Activated naive CD4-positive, alpha-beta T cell treated with anti-CD3 and anti-CD28 coated beads, Interleukin-2, amount 50 U/mL, for 24 hours (primary cell): ENCODE measurements around the gene EBF4.
A peak's percentile ranks its signal among the peaks of the same experiment; 100 is the strongest.
"Not testable (repeated sequence)": the region's sequence is repeated elsewhere in the genome, so short reads cannot be mapped to it uniquely, and the experiment has no call there.

Experiments used
- H3K27ac Mint-ChIP-seq: one replicate; pipeline ENCODE4 v1.8.0; 2021; ENCODE audit warnings: mild to moderate bottlenecking, mixed read lengths
- H3K27me3 Mint-ChIP-seq: one replicate; pipeline ENCODE4 v1.8.0; 2021; ENCODE audit warnings: mixed read lengths
- H3K36me3 Mint-ChIP-seq: one replicate; pipeline ENCODE4 v1.8.0; 2021; ENCODE audit warnings: mixed read lengths
- H3K4me1 Mint-ChIP-seq: one replicate; pipeline ENCODE4 v1.8.0; 2021; ENCODE audit warnings: mixed read lengths
- H3K4me3 Mint-ChIP-seq: one replicate; pipeline ENCODE4 v1.8.0; 2021; ENCODE audit warnings: mild to moderate bottlenecking, mixed read lengths
- H3K9me3 Mint-ChIP-seq: one replicate; pipeline ENCODE4 v1.8.0; 2021; ENCODE audit warnings: mixed read lengths

The EBF4 gene

DNA sequence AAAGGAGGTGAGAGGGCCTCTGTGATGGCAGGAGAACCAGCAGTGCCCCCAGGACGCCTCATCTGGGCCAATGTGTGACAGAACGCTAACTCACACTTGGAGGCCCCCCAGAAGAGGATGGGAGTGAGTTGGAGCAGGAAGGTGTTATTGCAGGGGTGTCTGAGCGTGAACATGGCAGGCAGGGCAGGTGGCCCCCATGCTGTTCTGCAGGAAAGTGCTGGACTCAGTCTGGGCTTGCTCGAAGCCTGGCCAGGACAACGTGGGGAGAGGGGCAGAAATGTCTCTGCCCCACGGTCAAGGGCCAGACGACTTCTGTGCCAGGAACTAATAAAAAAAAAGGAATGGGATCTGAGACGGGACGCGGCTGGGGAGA, 931 bp upstream of the EBF4 start:
- Mint-ChIP-seq H3K27me3 (peaks cover 12% of the 10 kb centered on the region), H3K9me3 (no peaks in the 10 kb centered on the region), H3K4me3 (peak overlapping the region; percentile 97), H3K36me3 (peaks cover 1% of the 10 kb centered on the region), H3K27ac (peak overlapping the region; percentile 93), H3K4me1 (peaks cover 28% of the 10 kb centered on the region)

DNA sequence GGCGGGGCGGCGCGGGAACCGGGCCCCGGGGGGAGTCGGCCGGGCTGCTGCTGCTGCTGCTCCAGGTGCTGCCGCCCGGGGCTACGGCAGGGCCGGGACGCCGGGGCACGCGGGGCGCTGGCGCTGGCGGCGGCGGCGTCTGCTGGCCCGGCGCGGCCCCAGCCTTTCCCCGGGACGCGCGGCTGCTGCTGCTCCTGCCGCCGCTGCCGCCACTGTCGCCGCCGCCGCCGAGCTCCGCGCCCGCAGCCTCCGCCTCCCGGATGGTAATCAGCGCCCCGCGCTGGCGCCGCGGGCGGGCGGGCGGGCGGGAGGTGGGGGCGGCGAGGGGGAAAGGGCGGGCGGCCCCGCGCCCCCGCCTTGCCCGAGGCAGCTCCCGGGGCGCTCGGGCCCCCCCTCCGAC, 306 bp downstream of the EBF4 start:
- H3K4me3 Mint-ChIP-seq, result no peak overlapping the region
- no peak overlapping the region for H3K27ac Mint-ChIP-seq
- H3K4me1 Mint-ChIP-seq, result peaks cover 22% of the 10 kb centered on the region
- peaks cover 12% of the 10 kb centered on the region for H3K27me3 Mint-ChIP-seq
- H3K36me3 Mint-ChIP-seq, result peaks cover 1% of the 10 kb centered on the region
- H3K9me3 Mint-ChIP-seq, result no peaks in the 10 kb centered on the region

DNA sequence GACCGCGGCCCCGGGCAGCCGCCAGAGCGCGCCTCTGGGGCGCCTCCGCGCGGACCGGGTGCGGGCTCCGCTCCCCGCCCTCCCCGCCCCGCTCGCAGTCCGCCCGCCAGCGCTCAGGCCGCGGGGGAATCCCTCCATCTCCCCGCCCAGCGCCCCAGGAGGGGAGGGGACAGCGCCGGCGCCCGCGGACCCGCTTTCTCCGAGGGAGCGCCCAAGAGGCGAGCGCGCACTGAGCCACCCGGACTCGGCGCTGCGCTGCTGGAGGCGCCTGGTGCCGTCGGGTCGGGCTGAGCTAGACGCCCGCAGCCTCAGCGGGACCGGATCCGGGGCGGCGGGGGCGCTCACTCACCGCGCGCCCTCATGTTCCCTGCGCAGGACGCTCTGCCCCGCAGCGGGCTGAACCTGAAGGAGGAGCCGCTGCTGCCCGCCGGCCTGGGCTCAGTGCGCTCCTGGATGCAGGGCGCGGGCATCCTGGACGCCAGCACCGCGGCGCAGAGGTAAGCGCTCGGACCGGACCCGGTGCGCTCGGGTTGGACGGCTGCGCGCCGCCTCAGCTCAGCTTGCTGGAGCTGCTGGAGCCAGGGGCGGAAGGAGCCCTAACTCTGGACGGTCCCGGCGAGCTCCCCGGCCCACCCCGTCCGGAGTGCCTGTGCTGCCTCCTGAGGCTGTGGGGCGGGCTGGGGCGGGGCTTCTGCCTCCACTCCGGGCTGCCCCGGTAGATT, 867 bp downstream of the EBF4 start:
- Mint-ChIP-seq H3K4me1 (peaks cover 16% of the 10 kb centered on the region), H3K27me3 (peaks cover 12% of the 10 kb centered on the region), H3K9me3 (no peaks in the 10 kb centered on the region), H3K36me3 (peaks cover 1% of the 10 kb centered on the region), H3K27ac (no peak overlapping the region), H3K4me3 (no peak overlapping the region)

DNA sequence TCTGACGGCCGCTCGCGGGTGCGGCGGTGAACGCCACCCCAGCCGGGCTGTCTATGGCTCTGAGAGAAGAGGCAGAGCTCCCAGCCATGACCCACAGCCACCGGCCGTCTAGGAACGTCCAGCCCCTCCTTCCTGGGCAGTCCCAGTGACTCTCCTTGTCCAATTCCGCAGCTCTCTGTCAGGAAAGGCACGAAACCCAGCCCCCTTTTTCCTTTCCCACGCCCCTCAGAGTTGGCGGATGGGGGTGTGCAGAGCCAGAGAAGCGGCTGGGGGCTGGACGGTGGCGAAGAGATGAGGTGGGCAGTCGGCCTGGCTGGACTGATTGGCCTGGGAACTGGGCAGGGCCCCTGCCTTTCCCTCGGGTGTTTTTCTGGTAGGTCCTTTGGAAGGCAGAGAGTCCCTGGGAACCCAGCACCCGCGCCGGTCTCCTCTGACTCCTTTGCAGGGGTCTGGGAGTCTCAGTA, 1.5 kb downstream of the EBF4 start:
- no peak overlapping the region for H3K4me3 Mint-ChIP-seq
- no peak overlapping the region for H3K27ac Mint-ChIP-seq

DNA sequence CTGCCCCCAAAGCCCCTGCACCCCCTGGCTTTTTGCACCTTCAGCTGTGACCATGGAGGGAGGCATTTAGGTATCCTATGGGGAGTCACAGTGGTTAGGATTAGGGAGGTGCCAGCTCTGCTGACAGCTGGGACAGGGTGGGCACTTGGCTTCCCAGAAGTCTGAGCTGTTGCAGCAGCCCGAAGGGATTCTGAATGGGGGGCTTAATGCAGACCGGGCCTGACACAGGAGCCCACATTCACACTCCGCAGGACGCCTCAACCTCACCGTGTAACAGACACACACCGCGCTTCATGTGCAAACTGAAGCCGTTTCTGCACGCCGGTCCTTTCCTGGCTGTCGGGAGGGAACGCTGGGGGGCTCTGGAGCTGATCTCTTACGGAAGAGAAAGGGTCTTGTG, 1.9 kb downstream of the EBF4 start:
- Mint-ChIP-seq H3K9me3 (no peaks in the 10 kb centered on the region), H3K27ac (no peak overlapping the region), H3K4me3 (no peak overlapping the region), H3K27me3 (peaks cover 12% of the 10 kb centered on the region), H3K4me1 (peaks cover 14% of the 10 kb centered on the region), H3K36me3 (peaks cover 1% of the 10 kb centered on the region)

More for the DNA sequence above, 1.5 kb downstream of the EBF4 start:
- Mint-ChIP-seq H3K4me1 (peaks cover 14% of the 10 kb centered on the region), H3K36me3 (peaks cover 1% of the 10 kb centered on the region), H3K27me3 (peaks cover 12% of the 10 kb centered on the region), H3K9me3 (no peaks in the 10 kb centered on the region)

DNA sequence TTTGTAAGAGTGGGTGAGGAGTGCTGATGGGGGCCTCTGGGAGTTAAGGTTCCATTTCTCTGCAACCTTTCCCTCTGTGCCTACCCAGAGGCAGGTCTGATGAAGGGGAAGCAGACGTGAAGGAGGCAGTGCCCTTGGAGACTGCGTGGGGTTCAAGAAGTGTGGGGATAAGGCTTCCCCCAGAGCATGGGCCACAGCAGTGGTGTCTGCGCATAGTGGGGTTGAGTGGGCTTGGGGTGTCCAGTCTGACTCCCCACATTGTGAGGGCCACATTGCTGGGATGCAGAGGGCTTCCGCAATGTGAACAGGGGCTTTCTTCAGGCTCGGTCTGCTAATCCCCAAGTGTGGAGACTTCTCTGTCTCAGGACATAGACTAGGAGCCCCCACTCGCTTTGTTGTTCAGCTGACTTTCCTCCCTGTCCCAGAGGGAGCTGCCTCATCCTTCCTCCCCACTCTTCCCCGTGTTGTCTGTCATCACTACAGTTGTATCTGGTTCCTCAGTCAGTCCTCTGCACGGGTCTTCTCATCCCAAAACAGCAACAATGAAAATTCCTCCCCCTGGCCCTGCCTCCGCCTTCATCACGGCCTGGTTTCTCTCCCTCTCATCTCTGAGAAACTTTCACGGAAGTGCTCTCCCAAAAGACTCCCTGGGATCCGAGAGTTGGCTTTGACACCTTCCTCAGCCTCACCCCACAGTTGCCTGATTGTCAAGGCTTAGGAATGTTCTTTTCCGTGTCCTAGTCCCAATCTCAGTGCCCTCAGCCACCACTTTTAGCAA, 2.8 kb downstream of the EBF4 start:
- no peaks in the 10 kb centered on the region for H3K9me3 Mint-ChIP-seq
- peaks cover 14% of the 10 kb centered on the region for H3K4me1 Mint-ChIP-seq
- H3K27ac Mint-ChIP-seq, result peak overlapping the region; percentile 77
- H3K36me3 Mint-ChIP-seq, result peaks cover 1% of the 10 kb centered on the region
- peak overlapping the region; percentile 53 for H3K4me3 Mint-ChIP-seq
- H3K27me3 Mint-ChIP-seq, result peaks cover 12% of the 10 kb centered on the region

DNA sequence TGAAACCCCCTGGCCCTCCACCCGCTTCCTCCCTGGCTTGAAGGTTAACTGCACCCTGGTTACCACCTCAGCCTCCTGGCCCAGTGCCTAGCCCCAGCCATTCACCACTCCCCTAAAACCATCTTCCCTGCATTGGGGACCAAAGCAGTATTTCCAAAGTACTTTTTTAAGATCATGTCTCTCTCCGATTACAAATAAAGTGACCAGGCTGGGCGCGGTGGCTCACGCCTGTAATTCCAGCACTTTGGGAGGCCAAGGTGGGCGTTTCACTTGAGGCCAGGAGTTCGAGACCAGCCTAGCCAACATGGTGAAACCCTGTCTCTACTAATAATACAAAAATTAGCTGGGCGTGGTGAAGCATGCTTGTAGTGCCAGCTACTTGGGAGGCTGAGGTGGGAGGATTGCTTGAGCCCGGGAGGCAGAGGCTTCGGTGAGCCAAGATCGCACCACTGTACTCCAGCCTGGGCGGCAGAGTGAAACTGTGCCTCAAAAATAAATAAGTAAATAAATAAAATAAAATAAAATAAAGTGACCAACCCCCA, 3.5 kb downstream of the EBF4 start:
- not testable (repeated sequence) for H3K27ac Mint-ChIP-seq, H3K9me3 Mint-ChIP-seq, H3K4me3 Mint-ChIP-seq, H3K36me3 Mint-ChIP-seq
- peaks cover 12% of the 10 kb centered on the region for H3K4me1 Mint-ChIP-seq
- peaks cover 12% of the 10 kb centered on the region for H3K27me3 Mint-ChIP-seq

DNA sequence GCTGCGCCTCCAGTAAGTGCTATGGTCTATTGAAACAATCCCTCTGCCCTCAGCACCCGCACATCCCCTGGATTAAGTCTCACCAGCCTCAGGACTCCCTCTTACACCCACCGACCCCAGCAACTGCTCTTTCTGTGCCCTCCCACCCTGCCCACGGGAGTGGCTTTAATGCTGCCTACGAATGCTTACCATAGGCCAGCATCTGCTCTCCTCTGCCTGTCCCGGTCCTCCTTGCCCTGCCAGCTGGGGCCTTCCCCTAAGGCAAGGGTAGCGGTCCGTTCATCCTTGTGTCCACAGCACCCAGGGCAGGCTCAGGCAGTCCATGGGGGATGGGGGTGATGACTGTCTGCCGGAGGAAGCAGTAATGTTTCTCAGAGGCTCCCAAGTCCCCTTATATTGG, 4.1 kb downstream of the EBF4 start:
- Mint-ChIP-seq H3K36me3 (peaks cover 1% of the 10 kb centered on the region), H3K4me3 (no peak overlapping the region), H3K27me3 (peaks cover 12% of the 10 kb centered on the region), H3K27ac (no peak overlapping the region), H3K9me3 (no peaks in the 10 kb centered on the region), H3K4me1 (peaks cover 6% of the 10 kb centered on the region)

DNA sequence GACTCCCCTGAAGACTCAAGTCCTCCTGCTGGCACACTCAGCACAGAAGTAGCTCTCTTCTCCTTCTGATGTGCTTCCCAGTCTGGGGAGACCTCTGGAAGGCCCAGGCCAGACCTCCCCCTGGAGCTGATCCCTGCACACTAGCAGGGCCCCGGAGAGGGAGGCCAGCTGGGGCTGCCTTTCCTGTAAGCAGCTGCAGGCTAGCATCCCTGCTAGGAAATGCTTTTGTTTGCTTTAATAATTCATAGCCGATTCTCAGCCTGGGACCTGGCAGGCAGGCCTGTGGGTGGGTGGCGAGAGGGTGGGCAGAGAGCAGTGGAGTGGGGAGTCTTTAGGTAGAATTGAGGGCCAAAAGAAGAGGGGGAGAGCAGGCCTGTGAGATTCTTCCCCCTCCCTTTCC, 5.2 kb downstream of the EBF4 start:
- Mint-ChIP-seq H3K27ac (no peak overlapping the region), H3K9me3 (no peaks in the 10 kb centered on the region), H3K27me3 (peaks cover 9% of the 10 kb centered on the region), H3K4me3 (no peak overlapping the region), H3K4me1 (no peaks in the 10 kb centered on the region), H3K36me3 (peaks cover 1% of the 10 kb centered on the region)

DNA sequence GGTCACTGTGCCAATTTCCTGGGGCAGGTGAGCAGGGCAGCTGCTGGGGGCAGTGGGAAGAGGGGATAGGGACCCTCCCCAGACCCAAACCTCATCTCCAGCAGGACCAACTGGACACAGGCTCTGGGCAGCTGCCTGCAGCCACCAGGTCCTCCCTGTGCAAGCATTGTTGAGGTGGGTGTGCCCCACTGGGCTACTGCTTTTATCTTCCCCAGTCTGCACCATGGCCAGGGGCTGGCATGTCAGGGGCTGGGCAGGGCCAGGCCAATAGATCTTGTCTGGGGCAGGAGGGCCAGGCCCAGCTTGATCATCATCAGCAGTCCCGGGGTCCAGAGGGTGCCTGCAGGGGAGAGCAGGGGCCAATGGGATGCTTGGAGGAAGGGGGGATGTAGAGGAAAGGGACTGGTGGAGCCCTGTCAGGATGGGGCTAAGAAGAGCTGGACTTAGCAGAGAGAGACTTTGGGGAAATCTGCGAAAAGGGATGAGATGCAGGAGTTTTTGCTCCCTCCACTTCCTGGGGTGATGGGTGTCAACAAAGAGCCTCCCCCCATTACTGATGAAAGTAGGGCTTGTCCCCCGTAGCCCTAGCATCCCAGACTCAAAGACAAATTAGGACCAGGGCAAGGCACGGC, 5.7 kb downstream of the EBF4 start:
- H3K27me3 Mint-ChIP-seq, result peaks cover 9% of the 10 kb centered on the region
- H3K27ac Mint-ChIP-seq, result peak overlapping the region; percentile 46
- peaks cover 1% of the 10 kb centered on the region for H3K36me3 Mint-ChIP-seq
- H3K4me1 Mint-ChIP-seq, result no peaks in the 10 kb centered on the region
- no peaks in the 10 kb centered on the region for H3K9me3 Mint-ChIP-seq
- no peak overlapping the region for H3K4me3 Mint-ChIP-seq

DNA sequence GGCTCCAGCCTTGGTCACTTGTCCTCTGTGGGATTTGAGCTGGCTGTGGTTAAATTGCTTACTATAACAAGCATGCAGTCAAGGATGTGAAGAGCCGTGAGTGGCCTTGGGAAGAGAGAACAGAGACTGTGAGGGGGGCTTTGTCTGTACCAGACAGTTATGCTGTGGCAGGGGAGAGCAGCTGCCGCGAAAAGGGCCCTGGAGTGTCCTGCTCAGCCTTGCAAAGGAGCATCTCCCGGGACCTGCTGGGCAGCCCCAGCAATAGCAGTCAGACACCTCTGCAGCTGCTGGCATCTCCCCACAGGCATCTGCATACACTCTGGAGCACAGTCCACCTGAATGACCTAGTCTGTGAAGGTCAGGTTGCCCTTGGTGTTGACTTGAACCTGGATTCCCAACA, 6.3 kb downstream of the EBF4 start:
- H3K27me3 Mint-ChIP-seq, result peaks cover 9% of the 10 kb centered on the region
- no peaks in the 10 kb centered on the region for H3K9me3 Mint-ChIP-seq
- H3K4me3 Mint-ChIP-seq, result no peak overlapping the region
- H3K36me3 Mint-ChIP-seq, result peaks cover 1% of the 10 kb centered on the region
- no peak overlapping the region for H3K27ac Mint-ChIP-seq
- no peaks in the 10 kb centered on the region for H3K4me1 Mint-ChIP-seq

DNA sequence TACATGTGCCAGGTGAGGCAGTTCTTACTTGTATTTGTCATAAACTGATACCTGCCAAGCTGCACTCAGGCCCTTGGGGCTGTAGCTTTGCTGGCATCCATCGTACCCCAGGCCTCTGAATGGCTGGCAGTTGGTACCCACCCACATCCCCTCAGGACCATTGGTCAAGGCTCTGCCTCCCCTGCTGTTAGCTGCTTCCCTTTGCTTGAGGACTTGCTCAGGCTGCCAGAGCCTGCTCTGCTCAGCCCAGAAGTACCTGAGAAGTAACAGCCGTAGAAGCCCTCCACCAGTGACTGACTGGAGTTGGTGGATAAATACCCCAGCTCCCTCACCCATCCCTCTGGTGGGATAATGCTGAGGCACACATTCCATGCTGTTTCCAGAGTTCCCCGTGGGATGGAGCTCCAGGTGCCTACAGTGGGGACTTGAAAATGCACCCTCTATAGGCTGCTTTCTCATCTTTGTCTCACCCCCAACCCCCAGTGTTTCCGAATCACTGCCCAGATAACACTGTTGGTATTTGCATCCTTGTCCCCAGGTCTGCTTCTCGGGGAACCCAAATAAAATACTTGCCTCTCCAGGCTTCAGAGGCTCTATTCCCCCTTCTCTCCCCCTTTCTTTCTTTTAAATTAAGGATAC, 7.3 kb downstream of the EBF4 start:
- Mint-ChIP-seq H3K9me3 (no peaks in the 10 kb centered on the region), H3K4me1 (no peaks in the 10 kb centered on the region), H3K27me3 (peaks cover 6% of the 10 kb centered on the region)

DNA sequence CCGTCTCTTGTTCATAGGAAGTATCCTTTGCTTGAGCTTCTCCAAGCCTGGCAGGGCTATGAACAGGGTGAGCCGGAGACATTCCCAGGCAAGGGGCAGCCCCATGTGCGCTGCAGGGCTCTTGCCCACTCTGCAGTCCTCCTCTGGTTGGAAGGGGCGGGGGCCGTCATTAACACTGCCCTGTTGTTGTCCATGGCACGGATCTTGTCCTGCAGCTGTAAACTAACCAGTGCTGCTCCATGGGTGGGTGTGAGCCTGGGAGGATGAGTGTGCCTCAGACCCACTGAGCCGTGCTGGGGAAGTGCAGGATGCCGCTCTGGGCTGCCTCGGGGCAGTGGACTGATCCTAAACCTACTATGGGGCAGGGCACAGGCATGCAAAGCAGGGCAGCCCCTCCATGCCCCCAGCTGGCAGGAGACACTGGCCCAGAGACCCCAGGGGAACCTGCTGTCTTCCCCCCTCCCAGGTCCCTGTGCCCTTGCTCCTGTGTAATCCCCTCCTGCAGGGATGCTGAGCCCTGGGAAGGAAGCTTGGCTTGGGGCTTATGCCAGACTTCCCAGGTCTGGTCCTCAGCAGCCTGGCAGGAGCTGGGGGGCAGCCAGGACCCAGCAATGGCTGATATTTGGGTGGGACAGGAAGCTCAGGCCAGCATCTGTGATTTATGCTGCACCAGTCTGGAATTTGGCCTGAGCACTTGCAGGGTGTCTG, 8.5 kb downstream of the EBF4 start:
- Mint-ChIP-seq H3K27me3 (peaks cover under 1% of the 10 kb centered on the region), H3K36me3 (no peaks in the 10 kb centered on the region), H3K27ac (no peak overlapping the region), H3K4me1 (no peaks in the 10 kb centered on the region), H3K4me3 (no peak overlapping the region), H3K9me3 (no peaks in the 10 kb centered on the region)

More for the DNA sequence above, 7.3 kb downstream of the EBF4 start:
- Mint-ChIP-seq H3K4me3 (no peak overlapping the region), H3K36me3 (peaks cover 1% of the 10 kb centered on the region), H3K27ac (no peak overlapping the region)

DNA sequence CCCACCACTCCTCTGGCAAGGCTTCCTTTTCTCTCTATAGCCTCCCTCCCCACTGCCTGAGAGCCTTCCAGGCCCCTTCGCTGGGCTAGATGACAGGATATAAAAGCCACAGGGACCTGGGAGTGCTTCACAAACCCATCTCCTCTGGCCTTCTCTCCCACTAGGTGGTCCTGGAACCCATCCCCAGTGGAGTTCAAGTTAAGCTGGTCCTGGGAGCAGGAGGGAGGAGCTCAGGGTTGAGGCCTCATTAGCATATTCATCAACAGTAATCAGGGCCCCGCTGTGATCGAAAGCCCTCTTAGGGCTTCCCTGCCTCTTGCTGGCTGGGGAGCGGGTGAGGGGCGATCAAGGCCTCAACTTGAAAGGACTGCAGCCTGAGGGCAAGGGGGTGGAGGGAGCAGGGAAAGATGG, 9.1 kb downstream of the EBF4 start:
- no peaks in the 10 kb centered on the region for H3K27me3 Mint-ChIP-seq
- H3K36me3 Mint-ChIP-seq, result no peaks in the 10 kb centered on the region
- H3K27ac Mint-ChIP-seq, result no peak overlapping the region
- H3K4me1 Mint-ChIP-seq, result no peaks in the 10 kb centered on the region
- H3K4me3 Mint-ChIP-seq, result no peak overlapping the region
- no peaks in the 10 kb centered on the region for H3K9me3 Mint-ChIP-seq
